ENCODE data around the gene SHC4. TPM values are rescaled to one million over a fixed set of nuclear protein-coding genes. Genes with fewer than 3 reads are reported as not detected.

Gene SHC4
- total RNA-seq, 1 experiment from 2014 or later: 0.63 TPM

GRCh38 chr15:48967336-48967735 lies 3.6 kb upstream of the SHC4 start:
- TF ChIP-seq TEAD1 (CRISPR knock-in tag; IDR thresholded peaks at IDR 0.05) (no peak), CREB1 (CRISPR knock-in tag; IDR thresholded peaks at IDR 0.05) (no peak)
- no peak for DNase-seq (ENCODE audit: low spot score)
- H3K27me3 Mint-ChIP-seq (ENCODE audit: low read depth): peaks cover 23% of the 10 kb centered on the region

GRCh38 chr15:48966595-48967301 lies 3.0 kb upstream of the SHC4 start:
- Mint-ChIP-seq H3K9me3 (no peaks in the 10 kb centered on the region), H3K4me3 (no peak overlapping the region)

More at GRCh38 chr15:48967336-48967735, 3.6 kb upstream of the SHC4 start:
- Mint-ChIP-seq H3K4me3 (no peak overlapping the region), H3K9me3 (no peaks in the 10 kb centered on the region), H3K27ac (no peak overlapping the region), H3K4me1 (peaks cover 13% of the 10 kb centered on the region), H3K36me3 (no peaks in the 10 kb centered on the region)
- no peak for ATAC-seq
- CTCF ChIA-PET: interaction anchor here (7.5 kb wide), 1 partner anchor 7 kb away, joined by 152 read pairs; no protein-coding TSS in a partner anchor
- POLR2A ChIA-PET: no interaction called here

More at GRCh38 chr15:48966595-48967301, 3.0 kb upstream of the SHC4 start:
- Mint-ChIP-seq H3K27ac (no peak overlapping the region), H3K27me3 (ENCODE audit: low read depth) (peaks cover 28% of the 10 kb centered on the region), H3K36me3 (no peaks in the 10 kb centered on the region), H3K4me1 (peaks cover 13% of the 10 kb centered on the region)
- DNase-seq (ENCODE audit: low spot score) (no peak), ATAC-seq (no peak)
- POLR2A ChIA-PET: interaction anchor here (1.5 kb wide), 1 partner anchor 9 kb away, joined by 6 read pairs; no protein-coding TSS in a partner anchor
- TF ChIP-seq ZNF396 (CRISPR knock-in tag; IDR thresholded peaks at IDR 0.05; ENCODE audit: borderline replicate concordance) (no peak), MXD4 (CRISPR knock-in tag; IDR thresholded peaks at IDR 0.05; ENCODE audit: borderline replicate concordance) (no peak), ATF6 (CRISPR knock-in tag; IDR thresholded peaks at IDR 0.05) (no peak), ATF1 (CRISPR knock-in tag; IDR thresholded peaks at IDR 0.05) (no peak), FOXP1 (CRISPR knock-in tag; IDR thresholded peaks at IDR 0.05; ENCODE audit: borderline replicate concordance) (no peak), ZNF317 (CRISPR knock-in tag; IDR thresholded peaks at IDR 0.05; ENCODE audit: borderline replicate concordance, low read depth) (no peak)
- TF ChIP-seq, protein P1, sequence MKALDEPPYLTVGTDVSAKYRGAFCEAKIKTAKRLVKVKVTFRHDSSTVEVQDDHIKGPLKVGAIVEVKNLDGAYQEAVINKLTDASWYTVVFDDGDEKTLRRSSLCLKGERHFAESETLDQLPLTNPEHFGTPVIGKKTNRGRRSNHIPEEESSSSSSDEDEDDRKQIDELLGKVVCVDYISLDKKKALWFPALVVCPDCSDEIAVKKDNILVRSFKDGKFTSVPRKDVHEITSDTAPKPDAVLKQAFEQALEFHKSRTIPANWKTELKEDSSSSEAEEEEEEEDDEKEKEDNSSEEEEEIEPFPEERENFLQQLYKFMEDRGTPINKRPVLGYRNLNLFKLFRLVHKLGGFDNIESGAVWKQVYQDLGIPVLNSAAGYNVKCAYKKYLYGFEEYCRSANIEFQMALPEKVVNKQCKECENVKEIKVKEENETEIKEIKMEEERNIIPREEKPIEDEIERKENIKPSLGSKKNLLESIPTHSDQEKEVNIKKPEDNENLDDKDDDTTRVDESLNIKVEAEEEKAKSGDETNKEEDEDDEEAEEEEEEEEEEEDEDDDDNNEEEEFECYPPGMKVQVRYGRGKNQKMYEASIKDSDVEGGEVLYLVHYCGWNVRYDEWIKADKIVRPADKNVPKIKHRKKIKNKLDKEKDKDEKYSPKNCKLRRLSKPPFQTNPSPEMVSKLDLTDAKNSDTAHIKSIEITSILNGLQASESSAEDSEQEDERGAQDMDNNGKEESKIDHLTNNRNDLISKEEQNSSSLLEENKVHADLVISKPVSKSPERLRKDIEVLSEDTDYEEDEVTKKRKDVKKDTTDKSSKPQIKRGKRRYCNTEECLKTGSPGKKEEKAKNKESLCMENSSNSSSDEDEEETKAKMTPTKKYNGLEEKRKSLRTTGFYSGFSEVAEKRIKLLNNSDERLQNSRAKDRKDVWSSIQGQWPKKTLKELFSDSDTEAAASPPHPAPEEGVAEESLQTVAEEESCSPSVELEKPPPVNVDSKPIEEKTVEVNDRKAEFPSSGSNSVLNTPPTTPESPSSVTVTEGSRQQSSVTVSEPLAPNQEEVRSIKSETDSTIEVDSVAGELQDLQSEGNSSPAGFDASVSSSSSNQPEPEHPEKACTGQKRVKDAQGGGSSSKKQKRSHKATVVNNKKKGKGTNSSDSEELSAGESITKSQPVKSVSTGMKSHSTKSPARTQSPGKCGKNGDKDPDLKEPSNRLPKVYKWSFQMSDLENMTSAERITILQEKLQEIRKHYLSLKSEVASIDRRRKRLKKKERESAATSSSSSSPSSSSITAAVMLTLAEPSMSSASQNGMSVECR (CRISPR knock-in tag; IDR thresholded peaks at IDR 0.05; ENCODE audit: borderline replicate concordance): no peak
- TF ChIP-seq, protein P2, sequence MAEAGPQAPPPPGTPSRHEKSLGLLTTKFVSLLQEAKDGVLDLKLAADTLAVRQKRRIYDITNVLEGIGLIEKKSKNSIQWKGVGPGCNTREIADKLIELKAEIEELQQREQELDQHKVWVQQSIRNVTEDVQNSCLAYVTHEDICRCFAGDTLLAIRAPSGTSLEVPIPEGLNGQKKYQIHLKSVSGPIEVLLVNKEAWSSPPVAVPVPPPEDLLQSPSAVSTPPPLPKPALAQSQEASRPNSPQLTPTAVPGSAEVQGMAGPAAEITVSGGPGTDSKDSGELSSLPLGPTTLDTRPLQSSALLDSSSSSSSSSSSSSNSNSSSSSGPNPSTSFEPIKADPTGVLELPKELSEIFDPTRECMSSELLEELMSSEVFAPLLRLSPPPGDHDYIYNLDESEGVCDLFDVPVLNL (CRISPR knock-in tag; IDR thresholded peaks at IDR 0.05; ENCODE audit: borderline replicate concordance, low read depth): no peak
- TF ChIP-seq, protein P3, sequence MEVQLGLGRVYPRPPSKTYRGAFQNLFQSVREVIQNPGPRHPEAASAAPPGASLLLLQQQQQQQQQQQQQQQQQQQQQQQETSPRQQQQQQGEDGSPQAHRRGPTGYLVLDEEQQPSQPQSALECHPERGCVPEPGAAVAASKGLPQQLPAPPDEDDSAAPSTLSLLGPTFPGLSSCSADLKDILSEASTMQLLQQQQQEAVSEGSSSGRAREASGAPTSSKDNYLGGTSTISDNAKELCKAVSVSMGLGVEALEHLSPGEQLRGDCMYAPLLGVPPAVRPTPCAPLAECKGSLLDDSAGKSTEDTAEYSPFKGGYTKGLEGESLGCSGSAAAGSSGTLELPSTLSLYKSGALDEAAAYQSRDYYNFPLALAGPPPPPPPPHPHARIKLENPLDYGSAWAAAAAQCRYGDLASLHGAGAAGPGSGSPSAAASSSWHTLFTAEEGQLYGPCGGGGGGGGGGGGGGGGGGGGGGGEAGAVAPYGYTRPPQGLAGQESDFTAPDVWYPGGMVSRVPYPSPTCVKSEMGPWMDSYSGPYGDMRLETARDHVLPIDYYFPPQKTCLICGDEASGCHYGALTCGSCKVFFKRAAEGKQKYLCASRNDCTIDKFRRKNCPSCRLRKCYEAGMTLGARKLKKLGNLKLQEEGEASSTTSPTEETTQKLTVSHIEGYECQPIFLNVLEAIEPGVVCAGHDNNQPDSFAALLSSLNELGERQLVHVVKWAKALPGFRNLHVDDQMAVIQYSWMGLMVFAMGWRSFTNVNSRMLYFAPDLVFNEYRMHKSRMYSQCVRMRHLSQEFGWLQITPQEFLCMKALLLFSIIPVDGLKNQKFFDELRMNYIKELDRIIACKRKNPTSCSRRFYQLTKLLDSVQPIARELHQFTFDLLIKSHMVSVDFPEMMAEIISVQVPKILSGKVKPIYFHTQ (CRISPR knock-in tag; IDR thresholded peaks at IDR 0.05): no peak
- TF ChIP-seq, protein P4, sequence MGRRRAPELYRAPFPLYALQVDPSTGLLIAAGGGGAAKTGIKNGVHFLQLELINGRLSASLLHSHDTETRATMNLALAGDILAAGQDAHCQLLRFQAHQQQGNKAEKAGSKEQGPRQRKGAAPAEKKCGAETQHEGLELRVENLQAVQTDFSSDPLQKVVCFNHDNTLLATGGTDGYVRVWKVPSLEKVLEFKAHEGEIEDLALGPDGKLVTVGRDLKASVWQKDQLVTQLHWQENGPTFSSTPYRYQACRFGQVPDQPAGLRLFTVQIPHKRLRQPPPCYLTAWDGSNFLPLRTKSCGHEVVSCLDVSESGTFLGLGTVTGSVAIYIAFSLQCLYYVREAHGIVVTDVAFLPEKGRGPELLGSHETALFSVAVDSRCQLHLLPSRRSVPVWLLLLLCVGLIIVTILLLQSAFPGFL (CRISPR knock-in tag; IDR thresholded peaks at IDR 0.05; ENCODE audit: borderline replicate concordance): no peak
- CTCF ChIA-PET: interaction anchor here (1.1 to 7.5 kb wide), 7 partner anchors 8 to 156 kb away, joined by 3 to 152 read pairs (median 5); partner anchors contain the start of genes CEP152 and EID1
